ENCODE results near the gene FOXN3.

DNA sequence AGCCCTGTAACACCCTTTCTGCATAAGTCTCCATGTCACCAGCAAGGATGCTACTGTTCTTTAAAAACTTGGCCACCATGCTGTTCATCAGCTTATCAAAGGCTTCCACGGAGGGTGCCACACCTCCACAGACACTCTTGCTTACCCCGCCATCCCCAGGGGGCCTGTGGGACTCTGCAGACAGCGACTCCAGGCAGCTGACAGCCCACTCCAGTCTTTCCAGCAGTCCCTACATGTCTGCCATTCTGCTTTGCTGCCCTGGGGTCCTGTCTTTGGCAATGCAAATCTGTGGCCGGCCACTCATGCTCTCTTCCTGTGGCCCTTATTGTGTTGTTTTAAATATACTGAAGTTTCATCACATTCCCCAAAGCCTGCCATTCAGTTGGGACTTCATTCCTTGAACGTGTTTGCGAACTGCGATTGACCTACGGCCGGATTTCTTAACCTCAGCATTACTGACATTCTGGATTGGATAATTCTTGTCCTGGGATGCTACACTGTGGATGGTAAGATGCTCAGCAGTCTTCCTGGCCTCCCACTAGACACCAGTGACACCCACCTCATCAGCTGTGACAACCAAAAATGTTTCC lies 125.6 kb downstream of the FOXN3 start:
- TF ChIP-seq, protein P1, sequence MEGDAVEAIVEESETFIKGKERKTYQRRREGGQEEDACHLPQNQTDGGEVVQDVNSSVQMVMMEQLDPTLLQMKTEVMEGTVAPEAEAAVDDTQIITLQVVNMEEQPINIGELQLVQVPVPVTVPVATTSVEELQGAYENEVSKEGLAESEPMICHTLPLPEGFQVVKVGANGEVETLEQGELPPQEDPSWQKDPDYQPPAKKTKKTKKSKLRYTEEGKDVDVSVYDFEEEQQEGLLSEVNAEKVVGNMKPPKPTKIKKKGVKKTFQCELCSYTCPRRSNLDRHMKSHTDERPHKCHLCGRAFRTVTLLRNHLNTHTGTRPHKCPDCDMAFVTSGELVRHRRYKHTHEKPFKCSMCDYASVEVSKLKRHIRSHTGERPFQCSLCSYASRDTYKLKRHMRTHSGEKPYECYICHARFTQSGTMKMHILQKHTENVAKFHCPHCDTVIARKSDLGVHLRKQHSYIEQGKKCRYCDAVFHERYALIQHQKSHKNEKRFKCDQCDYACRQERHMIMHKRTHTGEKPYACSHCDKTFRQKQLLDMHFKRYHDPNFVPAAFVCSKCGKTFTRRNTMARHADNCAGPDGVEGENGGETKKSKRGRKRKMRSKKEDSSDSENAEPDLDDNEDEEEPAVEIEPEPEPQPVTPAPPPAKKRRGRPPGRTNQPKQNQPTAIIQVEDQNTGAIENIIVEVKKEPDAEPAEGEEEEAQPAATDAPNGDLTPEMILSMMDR (IDR thresholded peaks at IDR 0.05): no peak
- TF ChIP-seq, protein P2, sequence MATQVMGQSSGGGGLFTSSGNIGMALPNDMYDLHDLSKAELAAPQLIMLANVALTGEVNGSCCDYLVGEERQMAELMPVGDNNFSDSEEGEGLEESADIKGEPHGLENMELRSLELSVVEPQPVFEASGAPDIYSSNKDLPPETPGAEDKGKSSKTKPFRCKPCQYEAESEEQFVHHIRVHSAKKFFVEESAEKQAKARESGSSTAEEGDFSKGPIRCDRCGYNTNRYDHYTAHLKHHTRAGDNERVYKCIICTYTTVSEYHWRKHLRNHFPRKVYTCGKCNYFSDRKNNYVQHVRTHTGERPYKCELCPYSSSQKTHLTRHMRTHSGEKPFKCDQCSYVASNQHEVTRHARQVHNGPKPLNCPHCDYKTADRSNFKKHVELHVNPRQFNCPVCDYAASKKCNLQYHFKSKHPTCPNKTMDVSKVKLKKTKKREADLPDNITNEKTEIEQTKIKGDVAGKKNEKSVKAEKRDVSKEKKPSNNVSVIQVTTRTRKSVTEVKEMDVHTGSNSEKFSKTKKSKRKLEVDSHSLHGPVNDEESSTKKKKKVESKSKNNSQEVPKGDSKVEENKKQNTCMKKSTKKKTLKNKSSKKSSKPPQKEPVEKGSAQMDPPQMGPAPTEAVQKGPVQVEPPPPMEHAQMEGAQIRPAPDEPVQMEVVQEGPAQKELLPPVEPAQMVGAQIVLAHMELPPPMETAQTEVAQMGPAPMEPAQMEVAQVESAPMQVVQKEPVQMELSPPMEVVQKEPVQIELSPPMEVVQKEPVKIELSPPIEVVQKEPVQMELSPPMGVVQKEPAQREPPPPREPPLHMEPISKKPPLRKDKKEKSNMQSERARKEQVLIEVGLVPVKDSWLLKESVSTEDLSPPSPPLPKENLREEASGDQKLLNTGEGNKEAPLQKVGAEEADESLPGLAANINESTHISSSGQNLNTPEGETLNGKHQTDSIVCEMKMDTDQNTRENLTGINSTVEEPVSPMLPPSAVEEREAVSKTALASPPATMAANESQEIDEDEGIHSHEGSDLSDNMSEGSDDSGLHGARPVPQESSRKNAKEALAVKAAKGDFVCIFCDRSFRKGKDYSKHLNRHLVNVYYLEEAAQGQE (IDR thresholded peaks at IDR 0.05; ENCODE audit: insufficient read depth in 1 of 2, low read depth in 2 of 2, low read length in 1 of 2): no peak
- TF ChIP-seq POLR2AphosphoS5 (IDR thresholded peaks at IDR 0.05; ENCODE audit: low read depth, low read length): no peak
- no peak for TF ChIP-seq SIN3A (IDR thresholded peaks at IDR 0.05; ENCODE audit: borderline replicate concordance, insufficient read depth, low read depth, low read length)
